ENCODE data around the gene RIC8A.
A peak's percentile ranks its signal among the peaks of the same experiment; 100 is the strongest.

RIC8A gene

DNA sequence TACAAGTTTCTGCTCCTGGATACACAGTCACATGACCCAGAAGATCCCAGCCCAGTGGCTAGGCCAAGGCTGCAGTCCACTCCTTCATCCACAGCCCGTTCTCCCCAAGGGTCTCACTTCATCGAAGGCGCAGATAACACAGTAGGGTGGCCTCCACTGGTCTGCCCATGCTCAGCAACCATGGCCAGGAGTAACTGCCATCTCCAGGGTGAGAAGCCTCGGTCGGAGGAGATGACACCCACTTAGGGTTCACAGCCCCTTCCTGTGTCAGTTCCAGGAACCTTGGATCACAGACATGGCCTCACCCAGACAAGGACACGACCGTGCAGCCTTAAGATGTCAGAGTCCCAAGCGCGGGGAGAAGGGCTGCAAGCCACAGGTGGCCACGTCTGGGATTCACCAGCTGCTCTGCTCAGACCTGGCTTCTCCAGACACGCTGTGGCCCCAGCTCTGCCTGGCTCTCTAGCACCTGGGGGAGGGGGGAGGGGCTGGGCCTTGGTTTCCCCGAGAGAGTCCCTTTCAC, 2.9 kb upstream of the RIC8A start:
- Histone ChIP-seq H3K27ac (ENCODE audit: low read depth in 2 of 2, low read length in 2 of 2) (no peak overlapping the region), H3K9me3 (ENCODE audit: control insufficient read depth in 2 of 2, low read length in 2 of 2) (no peaks in the 10 kb centered on the region), H3K36me3 (ENCODE audit: control insufficient read depth in 2 of 2, insufficient read depth in 2 of 2, low read length in 2 of 2) (peaks cover 23 to 45% of the 10 kb centered on the region in 2 donors), H3K4me3 (ENCODE audit: low read length in 2 of 2) (no peak overlapping the region), H3K4me1 (ENCODE audit: control insufficient read depth in 2 of 2, insufficient read depth in 2 of 2, low read length in 2 of 2) (peaks cover 20% of the 10 kb centered on the region in 2 donors), H3K27me3 (ENCODE audit: control insufficient read depth in 2 of 2, insufficient read depth in 2 of 2, low read length in 2 of 2) (no peaks in the 10 kb centered on the region), H3K9ac (ENCODE audit: low read depth in 1 of 2, low read length in 2 of 2) (no peak overlapping the region)

DNA sequence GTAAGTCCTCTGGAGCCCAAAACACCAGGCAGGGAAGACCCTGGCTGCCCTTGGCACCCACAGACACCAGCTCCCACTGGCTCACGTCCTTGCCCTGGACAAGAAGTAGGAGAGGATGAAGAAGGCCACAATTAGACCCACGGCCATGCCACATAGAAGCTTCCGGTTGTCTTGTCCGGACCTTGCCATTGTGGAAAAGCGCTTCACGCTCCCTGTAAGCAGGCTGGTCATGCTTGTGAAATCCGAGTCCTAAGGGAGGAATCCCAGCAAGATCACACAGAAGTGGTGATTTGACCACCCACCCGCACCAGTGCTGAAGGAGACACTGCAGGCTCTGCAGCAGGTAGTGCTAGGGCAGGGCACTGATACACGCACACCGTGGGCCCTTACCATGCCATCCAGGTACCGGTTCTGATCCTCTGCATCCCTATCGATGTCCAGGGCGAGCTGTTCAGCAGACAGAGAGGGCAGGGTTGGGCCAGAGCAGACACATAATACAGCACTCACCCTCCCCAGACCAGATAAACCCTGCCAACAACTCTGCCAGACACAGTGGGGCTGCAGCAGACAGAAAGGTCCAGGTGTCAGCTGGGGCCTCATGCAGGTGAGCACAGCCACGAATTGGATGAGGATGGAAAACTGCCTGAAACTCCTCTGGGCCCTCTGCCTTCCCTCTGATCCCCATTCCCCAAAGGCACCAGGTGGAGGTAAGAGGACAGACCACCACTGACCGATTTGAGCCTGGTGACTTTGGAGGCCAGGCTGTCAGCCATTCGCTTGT, 2.1 kb upstream of the RIC8A start:
- H3K9me3 ChIP-seq (ENCODE audit: control insufficient read depth in 2 of 2, low read length in 2 of 2) = no peaks in the 10 kb centered on the region
- no peak overlapping the region for H3K27ac ChIP-seq (ENCODE audit: low read depth in 2 of 2, low read length in 2 of 2)
- H3K27me3 ChIP-seq (ENCODE audit: control insufficient read depth in 2 of 2, insufficient read depth in 2 of 2, low read length in 2 of 2) = no peaks in the 10 kb centered on the region
- peak overlapping the region in 1 of 2 donors; percentile 98 for H3K4me3 ChIP-seq (ENCODE audit: low read length in 2 of 2)
- H3K36me3 ChIP-seq (ENCODE audit: control insufficient read depth in 2 of 2, insufficient read depth in 2 of 2, low read length in 2 of 2) = peaks cover 23 to 51% of the 10 kb centered on the region in 2 donors
- H3K4me1 ChIP-seq (ENCODE audit: control insufficient read depth in 2 of 2, insufficient read depth in 2 of 2, low read length in 2 of 2) = peaks cover 27 to 28% of the 10 kb centered on the region in 2 donors
- peak overlapping the region; percentile 34 to 99 for H3K9ac ChIP-seq (ENCODE audit: low read depth in 1 of 2, low read length in 2 of 2)

DNA sequence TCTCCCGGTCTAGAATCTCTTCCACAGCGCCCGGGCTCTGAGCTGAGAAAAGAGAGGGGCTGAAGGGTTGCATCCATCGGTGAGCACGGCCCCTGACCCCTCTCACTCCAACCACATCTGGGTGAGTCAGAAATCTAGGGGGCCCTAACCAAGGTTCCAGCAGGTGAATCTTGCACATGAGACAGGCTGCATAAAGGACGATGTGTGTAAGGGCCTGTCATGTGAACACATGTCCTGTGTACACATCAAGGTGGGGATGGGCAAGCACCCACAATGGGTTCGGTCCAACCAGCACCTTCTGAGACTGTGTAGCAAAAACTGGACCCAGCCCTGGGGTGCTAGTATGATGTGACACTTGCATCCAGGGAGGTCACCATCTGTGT, 1.5 kb upstream of the RIC8A start:
- Histone ChIP-seq H3K36me3 (ENCODE audit: control insufficient read depth in 2 of 2, insufficient read depth in 2 of 2, low read length in 2 of 2) (peaks cover 25 to 52% of the 10 kb centered on the region in 2 donors), H3K27ac (ENCODE audit: low read depth in 2 of 2, low read length in 2 of 2) (peak overlapping the region in 1 of 2 donors; percentile 100)

DNA sequence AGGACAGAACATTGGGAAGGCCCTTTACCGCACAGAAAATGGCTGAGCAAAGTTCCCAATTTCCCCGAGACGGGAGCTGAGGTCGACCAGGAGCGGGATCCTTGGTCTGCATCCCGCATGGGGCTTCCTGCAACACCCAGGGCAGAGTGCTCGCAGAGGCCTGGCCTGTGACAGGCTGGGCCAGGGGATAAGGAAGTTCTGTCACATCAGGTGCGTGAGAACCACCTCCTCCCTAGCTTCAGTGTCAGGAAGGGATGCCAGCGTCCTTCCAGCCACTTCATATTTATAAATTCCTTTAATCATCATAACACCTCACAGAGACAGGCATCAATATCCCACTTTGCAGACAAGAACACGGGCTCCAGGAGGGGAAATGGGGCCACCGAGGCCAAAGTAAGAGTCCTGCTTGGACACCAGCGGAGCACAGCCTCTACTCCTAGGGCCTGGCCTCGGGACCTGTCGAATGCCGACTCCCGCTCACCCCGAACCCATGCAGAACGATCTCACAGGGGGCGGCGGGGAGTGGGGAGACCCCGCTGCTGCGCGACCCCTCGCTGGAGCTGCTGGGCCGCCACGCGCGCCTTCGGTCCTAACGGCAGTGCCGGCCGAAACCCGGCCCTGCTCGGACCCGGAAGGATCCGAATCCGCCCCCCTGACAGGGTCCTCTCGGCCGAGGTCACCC, 841 bp upstream of the RIC8A start:
- H3K36me3 ChIP-seq (ENCODE audit: control insufficient read depth in 2 of 2, insufficient read depth in 2 of 2, low read length in 2 of 2) = peaks cover 32 to 57% of the 10 kb centered on the region in 2 donors
- H3K9me3 ChIP-seq (ENCODE audit: control insufficient read depth in 2 of 2, low read length in 2 of 2) = no peaks in the 10 kb centered on the region
- H3K9ac ChIP-seq (ENCODE audit: low read depth in 1 of 2, low read length in 2 of 2) = peak overlapping the region; percentile 99 to 100
- peak overlapping the region; percentile 98 for H3K4me3 ChIP-seq (ENCODE audit: low read length in 2 of 2)
- H3K27ac ChIP-seq (ENCODE audit: low read depth in 2 of 2, low read length in 2 of 2) = peak overlapping the region; percentile 100
- H3K27me3 ChIP-seq (ENCODE audit: control insufficient read depth in 2 of 2, insufficient read depth in 2 of 2, low read length in 2 of 2) = no peaks in the 10 kb centered on the region
- H3K4me1 ChIP-seq (ENCODE audit: control insufficient read depth in 2 of 2, insufficient read depth in 2 of 2, low read length in 2 of 2) = peaks cover 28 to 30% of the 10 kb centered on the region in 2 donors

More for the DNA sequence above, 1.5 kb upstream of the RIC8A start:
- Histone ChIP-seq H3K9me3 (ENCODE audit: control insufficient read depth in 2 of 2, low read length in 2 of 2) (no peaks in the 10 kb centered on the region), H3K9ac (ENCODE audit: low read depth in 1 of 2, low read length in 2 of 2) (peak overlapping the region; percentile 99 to 100), H3K27me3 (ENCODE audit: control insufficient read depth in 2 of 2, insufficient read depth in 2 of 2, low read length in 2 of 2) (no peaks in the 10 kb centered on the region), H3K4me1 (ENCODE audit: control insufficient read depth in 2 of 2, insufficient read depth in 2 of 2, low read length in 2 of 2) (peaks cover 28 to 30% of the 10 kb centered on the region in 2 donors), H3K4me3 (ENCODE audit: low read length in 2 of 2) (peak overlapping the region; percentile 98)

DNA sequence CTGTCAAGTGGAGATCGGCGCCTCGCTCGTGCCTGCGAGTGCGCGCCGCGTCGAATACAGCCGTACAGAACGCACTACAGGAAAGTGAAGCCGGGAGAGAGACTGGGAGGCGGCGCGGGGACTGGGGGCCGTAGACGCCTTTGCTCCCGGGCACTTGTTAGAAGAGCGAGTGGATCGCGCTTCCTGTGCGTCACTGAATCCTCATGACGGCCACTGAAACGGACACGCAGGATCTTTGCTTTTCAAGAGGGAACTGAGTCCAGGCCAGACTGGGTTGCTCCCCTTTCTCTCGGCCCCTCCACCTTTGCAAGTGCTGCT, 314 bp downstream of the RIC8A start:
- H3K4me3 ChIP-seq (ENCODE audit: low read length in 2 of 2) = peak overlapping the region; percentile 98 to 99
- H3K27ac ChIP-seq (ENCODE audit: low read depth in 2 of 2, low read length in 2 of 2) = peak overlapping the region; percentile 100
- no peaks in the 10 kb centered on the region for H3K9me3 ChIP-seq (ENCODE audit: control insufficient read depth in 2 of 2, low read length in 2 of 2)
- no peaks in the 10 kb centered on the region for H3K27me3 ChIP-seq (ENCODE audit: control insufficient read depth in 2 of 2, insufficient read depth in 2 of 2, low read length in 2 of 2)
- peak overlapping the region; percentile 99 to 100 for H3K9ac ChIP-seq (ENCODE audit: low read depth in 1 of 2, low read length in 2 of 2)
- peaks cover 28 to 30% of the 10 kb centered on the region in 2 donors for H3K4me1 ChIP-seq (ENCODE audit: control insufficient read depth in 2 of 2, insufficient read depth in 2 of 2, low read length in 2 of 2)
- H3K36me3 ChIP-seq (ENCODE audit: control insufficient read depth in 2 of 2, insufficient read depth in 2 of 2, low read length in 2 of 2) = peaks cover 44 to 65% of the 10 kb centered on the region in 2 donors

DNA sequence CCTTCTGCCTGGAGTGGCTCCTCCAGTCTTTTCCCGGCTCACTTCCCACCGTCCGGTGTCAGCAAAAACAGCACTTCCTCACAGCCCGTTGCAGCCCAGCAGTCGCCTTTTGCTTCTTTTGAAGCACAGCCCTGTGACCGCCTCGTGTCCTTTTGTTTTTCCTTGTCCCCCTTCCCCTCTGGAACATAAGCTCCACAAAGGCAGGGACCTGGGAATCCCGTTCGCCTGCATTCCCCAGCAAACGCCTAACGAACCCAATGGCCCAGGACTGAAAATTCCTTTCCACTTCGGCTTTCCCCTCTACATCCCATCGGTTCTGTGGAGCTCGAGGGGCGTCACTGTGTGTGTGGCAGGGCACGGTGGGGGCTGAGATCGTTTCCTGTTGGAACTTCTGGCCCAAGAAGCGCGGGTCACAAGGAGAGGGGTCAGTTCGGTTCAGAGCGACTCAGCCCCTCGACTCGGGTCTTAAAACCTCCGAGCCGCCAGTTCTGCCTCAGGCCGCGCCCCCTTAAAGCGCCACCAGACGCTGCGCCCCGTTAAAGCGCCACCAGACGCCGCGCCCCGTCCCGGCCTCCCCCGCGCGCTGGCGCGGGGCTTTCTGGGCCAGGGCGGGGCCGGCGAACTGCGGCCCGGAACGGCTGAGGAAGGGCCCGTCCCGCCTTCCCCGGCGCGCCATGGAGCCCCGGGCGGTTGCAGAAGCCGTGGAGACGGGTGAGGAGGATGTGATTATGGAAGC, 841 bp downstream of the RIC8A start:
- Histone ChIP-seq H3K4me3 (ENCODE audit: low read length in 2 of 2) (peak overlapping the region; percentile 98 to 99), H3K36me3 (ENCODE audit: control insufficient read depth in 2 of 2, insufficient read depth in 2 of 2, low read length in 2 of 2) (peaks cover 49 to 65% of the 10 kb centered on the region in 2 donors), H3K27ac (ENCODE audit: low read depth in 2 of 2, low read length in 2 of 2) (peak overlapping the region; percentile 100), H3K9ac (ENCODE audit: low read depth in 1 of 2, low read length in 2 of 2) (peak overlapping the region; percentile 99 to 100), H3K9me3 (ENCODE audit: control insufficient read depth in 2 of 2, low read length in 2 of 2) (no peaks in the 10 kb centered on the region), H3K27me3 (ENCODE audit: control insufficient read depth in 2 of 2, insufficient read depth in 2 of 2, low read length in 2 of 2) (no peaks in the 10 kb centered on the region), H3K4me1 (ENCODE audit: control insufficient read depth in 2 of 2, insufficient read depth in 2 of 2, low read length in 2 of 2) (peaks cover 28 to 30% of the 10 kb centered on the region in 2 donors)

DNA sequence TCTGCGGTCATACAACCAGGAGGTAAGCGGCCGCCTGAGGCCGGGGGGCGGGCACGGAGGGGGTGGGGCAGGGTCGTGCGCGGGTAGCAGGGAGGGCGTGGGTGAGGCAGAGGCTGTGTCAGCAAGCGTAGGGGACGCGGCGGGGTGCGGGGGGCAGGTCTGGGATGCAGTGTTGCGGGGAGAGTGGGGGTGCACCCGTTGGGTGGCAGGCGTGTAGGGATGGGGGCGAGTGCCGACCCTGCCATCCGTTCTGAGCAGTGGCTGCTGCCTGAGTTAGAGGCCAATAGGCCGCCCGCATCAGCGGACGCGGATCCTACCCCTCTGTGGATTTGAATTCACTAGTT, 1.4 kb downstream of the RIC8A start:
- H3K27me3 ChIP-seq (ENCODE audit: control insufficient read depth in 2 of 2, insufficient read depth in 2 of 2, low read length in 2 of 2) = no peaks in the 10 kb centered on the region
- no peaks in the 10 kb centered on the region for H3K9me3 ChIP-seq (ENCODE audit: control insufficient read depth in 2 of 2, low read length in 2 of 2)
- peak overlapping the region; percentile 100 for H3K27ac ChIP-seq (ENCODE audit: low read depth in 2 of 2, low read length in 2 of 2)
- H3K9ac ChIP-seq (ENCODE audit: low read depth in 1 of 2, low read length in 2 of 2) = peak overlapping the region; percentile 77 to 99
- H3K36me3 ChIP-seq (ENCODE audit: control insufficient read depth in 2 of 2, insufficient read depth in 2 of 2, low read length in 2 of 2) = peaks cover 47 to 63% of the 10 kb centered on the region in 2 donors
- peak overlapping the region; percentile 98 to 99 for H3K4me3 ChIP-seq (ENCODE audit: low read length in 2 of 2)
- peaks cover 28 to 29% of the 10 kb centered on the region in 2 donors for H3K4me1 ChIP-seq (ENCODE audit: control insufficient read depth in 2 of 2, insufficient read depth in 2 of 2, low read length in 2 of 2)

DNA sequence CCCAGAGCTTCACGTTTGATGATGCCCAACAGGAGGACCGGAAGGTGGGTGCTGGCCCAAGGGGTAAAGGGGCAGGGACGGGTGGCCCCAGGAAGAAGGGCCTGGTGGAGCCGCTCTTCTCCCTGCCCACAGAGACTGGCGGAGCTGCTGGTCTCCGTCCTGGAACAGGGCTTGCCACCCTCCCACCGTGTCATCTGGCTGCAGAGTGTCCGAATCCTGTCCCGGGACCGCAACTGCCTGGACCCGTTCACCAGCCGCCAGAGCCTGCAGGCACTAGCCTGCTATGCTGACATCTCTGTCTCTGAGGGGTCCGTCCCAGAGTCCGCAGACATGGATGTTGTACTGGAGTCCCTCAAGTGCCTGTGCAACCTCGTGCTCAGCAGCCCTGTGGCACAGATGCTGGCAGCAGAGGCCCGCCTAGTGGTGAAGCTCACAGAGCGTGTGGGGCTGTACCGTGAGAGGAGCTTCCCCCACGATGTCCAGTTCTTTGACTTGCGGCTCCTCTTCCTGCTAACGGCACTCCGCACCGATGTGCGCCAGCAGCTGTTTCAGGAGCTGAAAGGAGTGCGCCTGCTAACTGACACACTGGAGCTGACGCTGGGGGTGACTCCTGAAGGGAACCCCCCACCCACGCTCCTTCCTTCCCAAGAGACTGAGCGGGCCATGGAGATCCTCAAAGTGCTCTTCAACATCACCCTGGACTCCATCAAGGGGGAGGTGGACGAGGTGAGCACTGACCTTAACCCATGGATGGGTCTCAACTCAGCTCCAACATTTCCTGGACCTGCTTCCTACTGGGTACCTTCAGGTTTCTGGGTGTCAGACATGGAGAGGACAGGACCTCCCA, 2.0 kb downstream of the RIC8A start:
- Histone ChIP-seq H3K4me3 (ENCODE audit: low read length in 2 of 2) (peak overlapping the region; percentile 98 to 99), H3K27me3 (ENCODE audit: control insufficient read depth in 2 of 2, insufficient read depth in 2 of 2, low read length in 2 of 2) (no peaks in the 10 kb centered on the region), H3K27ac (ENCODE audit: low read depth in 2 of 2, low read length in 2 of 2) (peak overlapping the region; percentile 100), H3K36me3 (ENCODE audit: control insufficient read depth in 2 of 2, insufficient read depth in 2 of 2, low read length in 2 of 2) (peaks cover 47 to 63% of the 10 kb centered on the region in 2 donors), H3K9ac (ENCODE audit: low read depth in 1 of 2, low read length in 2 of 2) (peak overlapping the region; percentile 77 to 99), H3K9me3 (ENCODE audit: control insufficient read depth in 2 of 2, low read length in 2 of 2) (no peaks in the 10 kb centered on the region), H3K4me1 (ENCODE audit: control insufficient read depth in 2 of 2, insufficient read depth in 2 of 2, low read length in 2 of 2) (peaks cover 26 to 28% of the 10 kb centered on the region in 2 donors)

DNA sequence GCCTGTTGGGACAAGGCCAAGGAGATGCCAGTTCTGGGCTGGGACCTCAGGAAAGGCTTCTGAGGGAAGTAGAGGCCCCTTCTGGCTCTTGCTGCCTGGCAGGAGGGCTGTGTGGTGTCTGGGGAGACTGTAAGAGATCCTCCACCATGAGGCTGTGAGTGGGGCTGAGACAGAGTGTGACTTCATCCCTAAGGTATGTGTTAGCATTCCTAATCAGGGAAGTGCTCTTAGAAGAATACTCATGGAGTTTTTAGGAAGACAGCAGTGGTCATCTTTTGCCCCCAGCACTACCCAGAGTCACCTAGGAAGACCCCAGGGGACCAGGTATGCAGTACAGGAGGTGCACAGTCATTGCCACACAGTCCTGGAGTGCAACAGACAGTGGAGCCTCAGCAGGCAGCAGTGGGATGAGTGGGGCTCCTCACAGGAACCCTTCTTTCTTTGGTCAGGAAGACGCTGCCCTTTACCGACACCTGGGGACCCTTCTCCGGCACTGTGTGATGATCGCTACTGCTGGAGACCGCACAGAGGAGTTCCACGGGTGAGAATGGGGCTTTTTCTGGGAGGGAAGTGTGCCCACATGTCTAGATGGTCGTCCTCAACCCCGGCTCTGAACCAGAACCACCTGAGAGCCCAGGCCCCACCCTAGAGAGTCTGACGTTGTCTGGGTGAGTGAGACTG, 2.8 kb downstream of the RIC8A start:
- Histone ChIP-seq H3K4me1 (ENCODE audit: control insufficient read depth in 2 of 2, insufficient read depth in 2 of 2, low read length in 2 of 2) (peaks cover 26 to 27% of the 10 kb centered on the region in 2 donors), H3K36me3 (ENCODE audit: control insufficient read depth in 2 of 2, insufficient read depth in 2 of 2, low read length in 2 of 2) (peaks cover 45 to 65% of the 10 kb centered on the region in 2 donors), H3K27me3 (ENCODE audit: control insufficient read depth in 2 of 2, insufficient read depth in 2 of 2, low read length in 2 of 2) (no peaks in the 10 kb centered on the region), H3K4me3 (ENCODE audit: low read length in 2 of 2) (peak overlapping the region in 1 of 2 donors; percentile 99), H3K27ac (ENCODE audit: low read depth in 2 of 2, low read length in 2 of 2) (no peak overlapping the region), H3K9ac (ENCODE audit: low read depth in 1 of 2, low read length in 2 of 2) (peak overlapping the region in 1 of 2 donors; percentile 52), H3K9me3 (ENCODE audit: control insufficient read depth in 2 of 2, low read length in 2 of 2) (no peaks in the 10 kb centered on the region)
